Measurements from ENCODE around the gene ZBTB21.

ZBTB21 gene

GRCh38 chr21:42003051-42003461 lies 7.1 kb downstream of the ZBTB21 start:
- H3K4me3 ChIP-seq (ENCODE audit: low read length) = no peak overlapping the region
- H2BK120ac ChIP-seq (ENCODE audit: low read depth, low read length) = no peak overlapping the region
- no peak overlapping the region for H3K27ac ChIP-seq (ENCODE audit: low read depth, low read length)
- no peak overlapping the region for H3K4me2 ChIP-seq (ENCODE audit: low read length)
- H2AK5ac ChIP-seq (ENCODE audit: low read length) = no peak overlapping the region
- no peaks in the 10 kb centered on the region for H3K4me1 ChIP-seq (ENCODE audit: control insufficient read depth, low read depth, low read length)
- no peaks in the 10 kb centered on the region for H3K36me3 ChIP-seq (ENCODE audit: control insufficient read depth, insufficient read depth, low read length)
- H4K8ac ChIP-seq (ENCODE audit: low read depth, low read length) = no peak overlapping the region
- no peak overlapping the region for H3K18ac ChIP-seq (ENCODE audit: low read length)
- no peak overlapping the region for H3K4ac ChIP-seq (ENCODE audit: low read depth, low read length)
- no peak overlapping the region for H3K9ac ChIP-seq (ENCODE audit: low read length)
- no peak overlapping the region for H2BK5ac ChIP-seq (ENCODE audit: low read length)
- H3K23ac ChIP-seq (ENCODE audit: low read length) = no peak overlapping the region
- no peak overlapping the region for H4K5ac ChIP-seq (ENCODE audit: low read length)
- no CpG with 5 or more reads among the region's 4 CpGs for WGBS (ENCODE audit: extremely low coverage, insufficient coverage, low lambda C conversion rate)
- H3K79me1 ChIP-seq (ENCODE audit: low read length) = peaks cover 15% of the 10 kb centered on the region
- peaks cover 4% of the 10 kb centered on the region for H3K79me2 ChIP-seq (ENCODE audit: control insufficient read depth, insufficient read depth, low read length)
- H3K56ac ChIP-seq (ENCODE audit: low read length) = no peak overlapping the region
- DNase-seq = no peak
- H3K27me3 ChIP-seq (ENCODE audit: insufficient read depth, low read length, poor library complexity) = no peaks in the 10 kb centered on the region
- no peak overlapping the region for H2BK15ac ChIP-seq (replicated peaks; ENCODE audit: low read depth)

DNA sequence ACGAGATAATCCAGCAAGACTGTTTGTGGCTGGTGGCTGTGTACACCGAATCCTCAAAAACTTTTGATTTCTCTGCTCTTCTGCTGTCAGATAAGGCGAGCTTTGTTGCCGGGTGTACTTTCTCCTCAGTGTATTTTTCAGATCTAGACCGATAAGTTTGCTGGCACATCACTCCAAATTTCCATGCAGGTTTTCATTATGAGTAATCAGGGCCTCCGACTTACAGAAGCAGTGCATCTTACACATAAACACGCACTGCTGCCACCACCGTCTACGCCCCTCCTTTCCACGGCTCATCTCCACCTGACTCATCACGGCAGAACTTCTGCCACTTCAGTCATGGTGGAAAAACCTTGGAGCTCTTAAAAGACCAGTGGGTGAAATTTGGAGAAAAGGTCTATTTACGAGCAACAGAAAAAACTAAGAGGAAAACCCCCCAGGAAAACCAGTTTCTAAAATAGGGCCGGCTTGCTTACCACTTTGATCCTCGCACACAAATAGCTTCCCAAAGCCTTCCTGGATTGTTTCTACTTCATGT lies 7.7 kb downstream of the ZBTB21 start:
- no peak overlapping the region for H3K23ac ChIP-seq (ENCODE audit: low read length)
- peaks cover 4% of the 10 kb centered on the region for H3K79me2 ChIP-seq (ENCODE audit: control insufficient read depth, insufficient read depth, low read length)
- H3K36me3 ChIP-seq (ENCODE audit: control insufficient read depth, insufficient read depth, low read length) = no peaks in the 10 kb centered on the region
- WGBS (ENCODE audit: extremely low coverage, insufficient coverage, low lambda C conversion rate) = no CpG with 5 or more reads among the region's 14 CpGs
- H3K79me1 ChIP-seq (ENCODE audit: low read length) = peaks cover 14% of the 10 kb centered on the region
- H3K4me2 ChIP-seq (ENCODE audit: low read length) = no peak overlapping the region
- DNase-seq = no peak
- H3K4ac ChIP-seq (ENCODE audit: low read depth, low read length) = no peak overlapping the region
- no peaks in the 10 kb centered on the region for H3K4me1 ChIP-seq (ENCODE audit: control insufficient read depth, low read depth, low read length)
- no peak overlapping the region for H3K4me3 ChIP-seq (ENCODE audit: low read length)
- H2AK5ac ChIP-seq (ENCODE audit: low read length) = no peak overlapping the region
- H2BK5ac ChIP-seq (ENCODE audit: low read length) = no peak overlapping the region
- no peaks in the 10 kb centered on the region for H3K27me3 ChIP-seq (ENCODE audit: insufficient read depth, low read length, poor library complexity)
- no peak overlapping the region for H3K56ac ChIP-seq (ENCODE audit: low read length)
- no peak overlapping the region for H4K8ac ChIP-seq (ENCODE audit: low read depth, low read length)
- H4K5ac ChIP-seq (ENCODE audit: low read length) = no peak overlapping the region
- no peak overlapping the region for H3K18ac ChIP-seq (ENCODE audit: low read length)
- no peak overlapping the region for H2BK15ac ChIP-seq (replicated peaks; ENCODE audit: low read depth)
- no peak overlapping the region for H3K27ac ChIP-seq (ENCODE audit: low read depth, low read length)
- no peak overlapping the region for H2BK120ac ChIP-seq (ENCODE audit: low read depth, low read length)
- no peak overlapping the region for H3K9ac ChIP-seq (ENCODE audit: low read length)

DNA sequence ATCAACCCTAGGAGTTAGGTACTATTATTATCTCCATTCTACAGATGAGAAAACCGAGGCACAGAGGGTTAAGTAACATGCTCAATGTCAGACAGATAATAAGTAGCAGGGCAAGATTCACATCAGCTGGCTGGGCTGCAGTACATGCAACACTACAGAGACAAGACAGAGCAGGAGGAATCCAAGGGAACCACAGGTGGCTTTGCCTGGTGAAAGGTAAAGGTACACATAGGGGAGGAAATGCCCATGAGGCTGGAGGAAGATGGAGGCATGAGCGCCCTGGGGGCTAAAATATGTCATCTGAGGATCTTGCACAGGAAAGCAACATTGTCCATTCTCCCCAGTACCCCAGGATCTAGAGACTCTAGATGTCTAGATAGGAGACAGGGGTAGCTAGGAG lies 8.4 kb downstream of the ZBTB21 start:
- H3K4me1 ChIP-seq (ENCODE audit: control insufficient read depth, low read depth, low read length) = no peaks in the 10 kb centered on the region
- H3K27ac ChIP-seq (ENCODE audit: low read depth, low read length) = no peak overlapping the region
- no peak overlapping the region for H3K4ac ChIP-seq (ENCODE audit: low read depth, low read length)
- H3K4me3 ChIP-seq (ENCODE audit: low read length) = no peak overlapping the region
- H3K79me2 ChIP-seq (ENCODE audit: control insufficient read depth, insufficient read depth, low read length) = peaks cover 4% of the 10 kb centered on the region
- no peak overlapping the region for H2BK15ac ChIP-seq (replicated peaks; ENCODE audit: low read depth)
- H3K9ac ChIP-seq (ENCODE audit: low read length) = no peak overlapping the region
- H3K79me1 ChIP-seq (ENCODE audit: low read length) = peaks cover 11% of the 10 kb centered on the region
- H3K56ac ChIP-seq (ENCODE audit: low read length) = no peak overlapping the region
- H3K27me3 ChIP-seq (ENCODE audit: insufficient read depth, low read length, poor library complexity) = no peaks in the 10 kb centered on the region
- H3K23ac ChIP-seq (ENCODE audit: low read length) = no peak overlapping the region
- no peak overlapping the region for H2BK5ac ChIP-seq (ENCODE audit: low read length)
- no peak overlapping the region for H3K4me2 ChIP-seq (ENCODE audit: low read length)
- no CpG with 5 or more reads among the region's 2 CpGs for WGBS (ENCODE audit: extremely low coverage, insufficient coverage, low lambda C conversion rate)
- no peak overlapping the region for H4K8ac ChIP-seq (ENCODE audit: low read depth, low read length)
- DNase-seq = no peak
- no peaks in the 10 kb centered on the region for H3K36me3 ChIP-seq (ENCODE audit: control insufficient read depth, insufficient read depth, low read length)
- H3K18ac ChIP-seq (ENCODE audit: low read length) = no peak overlapping the region
- H2BK120ac ChIP-seq (ENCODE audit: low read depth, low read length) = no peak overlapping the region
- H2AK5ac ChIP-seq (ENCODE audit: low read length) = no peak overlapping the region
- no peak overlapping the region for H4K5ac ChIP-seq (ENCODE audit: low read length)

GRCh38 chr21:42000908-42001307 lies 9.3 kb downstream of the ZBTB21 start:
- Histone ChIP-seq H2BK5ac (ENCODE audit: low read length) (no peak overlapping the region), H3K27ac (ENCODE audit: low read depth, low read length) (no peak overlapping the region), H3K4ac (ENCODE audit: low read depth, low read length) (no peak overlapping the region), H3K27me3 (ENCODE audit: insufficient read depth, low read length, poor library complexity) (no peaks in the 10 kb centered on the region), H3K79me1 (ENCODE audit: low read length) (peaks cover 9% of the 10 kb centered on the region), H3K4me1 (ENCODE audit: control insufficient read depth, low read depth, low read length) (no peaks in the 10 kb centered on the region), H3K56ac (ENCODE audit: low read length) (no peak overlapping the region), H4K5ac (ENCODE audit: low read length) (no peak overlapping the region), H3K79me2 (ENCODE audit: control insufficient read depth, insufficient read depth, low read length) (peaks cover 2% of the 10 kb centered on the region), H3K23ac (ENCODE audit: low read length) (no peak overlapping the region), H2BK15ac (replicated peaks; ENCODE audit: low read depth) (no peak overlapping the region), H3K18ac (ENCODE audit: low read length) (no peak overlapping the region), H3K36me3 (ENCODE audit: control insufficient read depth, insufficient read depth, low read length) (no peaks in the 10 kb centered on the region), H2BK120ac (ENCODE audit: low read depth, low read length) (no peak overlapping the region), H3K4me2 (ENCODE audit: low read length) (no peak overlapping the region), H3K9ac (ENCODE audit: low read length) (no peak overlapping the region), H2AK5ac (ENCODE audit: low read length) (no peak overlapping the region), H3K4me3 (ENCODE audit: low read length) (no peak overlapping the region), H4K8ac (ENCODE audit: low read depth, low read length) (no peak overlapping the region)
- DNase-seq = no peak
- WGBS (ENCODE audit: extremely low coverage, insufficient coverage, low lambda C conversion rate) = no CpG with 5 or more reads among the region's 4 CpGs

DNA sequence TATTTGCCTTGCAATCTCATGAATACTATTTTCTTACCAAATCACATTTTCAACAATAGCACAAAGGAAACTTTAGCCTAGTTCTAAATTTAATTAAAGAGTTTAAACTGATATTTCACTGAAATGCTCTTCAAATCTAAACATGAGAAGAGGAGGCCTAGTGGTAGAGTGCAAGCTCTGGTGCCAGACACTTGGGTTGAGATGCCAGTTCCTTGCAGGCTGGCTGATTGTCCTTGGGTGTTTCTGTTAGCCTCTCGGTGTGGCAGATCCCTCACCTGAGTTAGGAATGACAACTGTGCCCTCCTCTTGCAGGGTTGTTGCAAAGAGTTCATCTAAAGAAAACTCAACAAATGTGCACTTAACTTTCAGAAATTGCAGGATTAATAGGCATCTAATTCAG lies 12.5 kb downstream of the ZBTB21 start:
- H3K27ac ChIP-seq (ENCODE audit: low read depth, low read length) = no peak overlapping the region
- DNase-seq = no peak
- no peaks in the 10 kb centered on the region for H3K36me3 ChIP-seq (ENCODE audit: control insufficient read depth, insufficient read depth, low read length)
- no peak overlapping the region for H3K23ac ChIP-seq (ENCODE audit: low read length)
- no peak overlapping the region for H3K56ac ChIP-seq (ENCODE audit: low read length)
- H3K18ac ChIP-seq (ENCODE audit: low read length) = no peak overlapping the region
- WGBS (ENCODE audit: extremely low coverage, insufficient coverage, low lambda C conversion rate) = no CpG with 5 or more reads among the region's 1 CpG
- H3K27me3 ChIP-seq (ENCODE audit: insufficient read depth, low read length, poor library complexity) = no peaks in the 10 kb centered on the region
- no peak overlapping the region for H2AK5ac ChIP-seq (ENCODE audit: low read length)
- H3K4ac ChIP-seq (ENCODE audit: low read depth, low read length) = no peak overlapping the region
- H3K79me2 ChIP-seq (ENCODE audit: control insufficient read depth, insufficient read depth, low read length) = no peaks in the 10 kb centered on the region
- no peak overlapping the region for H3K4me2 ChIP-seq (ENCODE audit: low read length)
- H3K4me1 ChIP-seq (ENCODE audit: control insufficient read depth, low read depth, low read length) = no peaks in the 10 kb centered on the region
- no peak overlapping the region for H3K9ac ChIP-seq (ENCODE audit: low read length)
- H4K5ac ChIP-seq (ENCODE audit: low read length) = no peak overlapping the region
- H2BK120ac ChIP-seq (ENCODE audit: low read depth, low read length) = no peak overlapping the region
- H2BK15ac ChIP-seq (replicated peaks; ENCODE audit: low read depth) = no peak overlapping the region
- H3K4me3 ChIP-seq (ENCODE audit: low read length) = no peak overlapping the region
- H2BK5ac ChIP-seq (ENCODE audit: low read length) = no peak overlapping the region
- peaks cover 5% of the 10 kb centered on the region for H3K79me1 ChIP-seq (ENCODE audit: low read length)
- no peak overlapping the region for H4K8ac ChIP-seq (ENCODE audit: low read depth, low read length)

GRCh38 chr21:41995577-41995976 lies 14.6 kb downstream of the ZBTB21 start:
- Histone ChIP-seq H4K8ac (ENCODE audit: low read depth, low read length) (no peak overlapping the region), H3K18ac (ENCODE audit: low read length) (no peak overlapping the region), H3K4me3 (ENCODE audit: low read length) (no peak overlapping the region), H2BK15ac (replicated peaks; ENCODE audit: low read depth) (no peak overlapping the region), H3K9ac (ENCODE audit: low read length) (no peak overlapping the region), H4K5ac (ENCODE audit: low read length) (no peak overlapping the region), H3K4ac (ENCODE audit: low read depth, low read length) (no peak overlapping the region), H3K56ac (ENCODE audit: low read length) (no peak overlapping the region), H3K79me2 (ENCODE audit: control insufficient read depth, insufficient read depth, low read length) (no peaks in the 10 kb centered on the region), H3K27ac (ENCODE audit: low read depth, low read length) (no peak overlapping the region), H3K36me3 (ENCODE audit: control insufficient read depth, insufficient read depth, low read length) (no peaks in the 10 kb centered on the region), H2AK5ac (ENCODE audit: low read length) (no peak overlapping the region), H2BK120ac (ENCODE audit: low read depth, low read length) (no peak overlapping the region), H3K27me3 (ENCODE audit: insufficient read depth, low read length, poor library complexity) (no peaks in the 10 kb centered on the region), H3K4me2 (ENCODE audit: low read length) (no peak overlapping the region), H3K23ac (ENCODE audit: low read length) (no peak overlapping the region), H3K4me1 (ENCODE audit: control insufficient read depth, low read depth, low read length) (no peaks in the 10 kb centered on the region), H2BK5ac (ENCODE audit: low read length) (no peak overlapping the region), H3K79me1 (ENCODE audit: low read length) (peaks cover 3% of the 10 kb centered on the region)
- no peak for DNase-seq
- WGBS (ENCODE audit: extremely low coverage, insufficient coverage, low lambda C conversion rate) = no CpG with 5 or more reads among the region's 3 CpGs

Measured in mesendoderm (in vitro differentiated cells).